ENCODE results near the gene BTBD2.

Gene BTBD2

GRCh38 chr19:2003874-2004273 lies 11.6 kb downstream of the BTBD2 start:
- no peak overlapping the region for H3K4me3 ChIP-seq (ENCODE audit: low read length)
- TF ChIP-seq EZH2 (optimal IDR thresholded peaks at IDR 0.05; ENCODE audit: low read depth, low read length) = no peak
- no peak for TF ChIP-seq CTCF (IDR thresholded peaks at IDR 0.05; ENCODE audit: low read length)
- no peak for TF ChIP-seq EZH2phosphoT487 (IDR thresholded peaks at IDR 0.05; ENCODE audit: low read length)
- H3K9me3 ChIP-seq (replicated peaks; ENCODE audit: insufficient read depth, low read length) = no peaks in the 10 kb centered on the region
- H3F3A ChIP-seq (ENCODE audit: insufficient read depth, low read length) = no peaks in the 10 kb centered on the region
- H3K4me2 ChIP-seq (ENCODE audit: low read depth, low read length) = no peak overlapping the region
- no peak overlapping the region for H3K9ac ChIP-seq (ENCODE audit: low read length)
- no peak overlapping the region for H2AFZ ChIP-seq (ENCODE audit: low read length)
- no peaks in the 10 kb centered on the region for H3K4me1 ChIP-seq (ENCODE audit: low read length)
- no peak for DNase-seq
- H3K36me3 ChIP-seq (replicated peaks; ENCODE audit: insufficient read depth, low read length) = no peaks in the 10 kb centered on the region
- H3K9me2 ChIP-seq (replicated peaks; ENCODE audit: insufficient read depth, low read length) = no peaks in the 10 kb centered on the region
- H4K20me1 ChIP-seq (ENCODE audit: insufficient read depth, low read length) = no peaks in the 10 kb centered on the region
- H3K27ac ChIP-seq (ENCODE audit: low read length) = no peak overlapping the region
- no peaks in the 10 kb centered on the region for H3K79me2 ChIP-seq (ENCODE audit: low read length)
- no peaks in the 10 kb centered on the region for H3K27me3 ChIP-seq (replicated peaks; ENCODE audit: insufficient read depth, low read length)

GRCh38 chr19:1999856-2000515 lies 15.5 kb downstream of the BTBD2 start:
- Histone ChIP-seq H3K4me3 (ENCODE audit: low read length) (no peak overlapping the region), H3K9ac (ENCODE audit: low read length) (no peak overlapping the region), H3K79me2 (ENCODE audit: low read length) (no peaks in the 10 kb centered on the region), H3K36me3 (replicated peaks; ENCODE audit: insufficient read depth, low read length) (no peaks in the 10 kb centered on the region), H3K27me3 (replicated peaks; ENCODE audit: insufficient read depth, low read length) (no peaks in the 10 kb centered on the region), H4K20me1 (ENCODE audit: insufficient read depth, low read length) (no peaks in the 10 kb centered on the region), H3K9me2 (replicated peaks; ENCODE audit: insufficient read depth, low read length) (no peaks in the 10 kb centered on the region), H2AFZ (ENCODE audit: low read length) (no peak overlapping the region), H3F3A (ENCODE audit: insufficient read depth, low read length) (no peaks in the 10 kb centered on the region), H3K4me2 (ENCODE audit: low read depth, low read length) (no peak overlapping the region), H3K27ac (ENCODE audit: low read length) (no peak overlapping the region), H3K9me3 (replicated peaks; ENCODE audit: insufficient read depth, low read length) (no peaks in the 10 kb centered on the region), H3K4me1 (ENCODE audit: low read length) (no peaks in the 10 kb centered on the region)
- TF ChIP-seq EZH2phosphoT487 (IDR thresholded peaks at IDR 0.05; ENCODE audit: low read length) (no peak), CTCF (IDR thresholded peaks at IDR 0.05; ENCODE audit: low read length) (no peak), EZH2 (optimal IDR thresholded peaks at IDR 0.05; ENCODE audit: low read depth, low read length) (no peak)
- DNase-seq = no peak

- H3K4me2 ChIP-seq (ENCODE audit: low read depth, low read length) = no peak overlapping the region
- H3K79me2 ChIP-seq (ENCODE audit: low read length) = no peaks in the 10 kb centered on the region
- H3K9me3 ChIP-seq (replicated peaks; ENCODE audit: insufficient read depth, low read length) = no peaks in the 10 kb centered on the region
- H3K27me3 ChIP-seq (replicated peaks; ENCODE audit: insufficient read depth, low read length) = no peaks in the 10 kb centered on the region
- no peaks in the 10 kb centered on the region for H3K4me1 ChIP-seq (ENCODE audit: low read length)
- H4K20me1 ChIP-seq (ENCODE audit: insufficient read depth, low read length) = no peaks in the 10 kb centered on the region
- TF ChIP-seq EZH2 (optimal IDR thresholded peaks at IDR 0.05; ENCODE audit: low read depth, low read length) (no peak), CTCF (IDR thresholded peaks at IDR 0.05; ENCODE audit: low read length) (no peak), EZH2phosphoT487 (IDR thresholded peaks at IDR 0.05; ENCODE audit: low read length) (no peak)
- H3K4me3 ChIP-seq (ENCODE audit: low read length) = no peak overlapping the region
- no peak overlapping the region for H2AFZ ChIP-seq (ENCODE audit: low read length)
- no peaks in the 10 kb centered on the region for H3K36me3 ChIP-seq (replicated peaks; ENCODE audit: insufficient read depth, low read length)
- H3F3A ChIP-seq (ENCODE audit: insufficient read depth, low read length) = no peaks in the 10 kb centered on the region
- H3K9ac ChIP-seq (ENCODE audit: low read length) = no peak overlapping the region
- no peak overlapping the region for H3K27ac ChIP-seq (ENCODE audit: low read length)
- no peak for DNase-seq
- no peaks in the 10 kb centered on the region for H3K9me2 ChIP-seq (replicated peaks; ENCODE audit: insufficient read depth, low read length)
These were observed 16.5 kb downstream of the BTBD2 start for GRCh38 chr19:1998712-1999708.

Measured in MM.1S (cell line).